DMS 273 (cell line): ENCODE measurements around the gene GSTA2.
A peak's percentile ranks its signal among the peaks of the same experiment; 100 is the strongest.
"Not testable (repeated sequence)": the region's sequence is repeated elsewhere in the genome, so short reads cannot be mapped to it uniquely, and the experiment has no call there.

Experiments used
- DNase-seq: peaks from one replicate; lab custom pipeline; 2025; ENCODE audit not compliant: unreplicated experiment; lab: John Stamatoyannopoulos, UW

The GSTA2 gene

DNA sequence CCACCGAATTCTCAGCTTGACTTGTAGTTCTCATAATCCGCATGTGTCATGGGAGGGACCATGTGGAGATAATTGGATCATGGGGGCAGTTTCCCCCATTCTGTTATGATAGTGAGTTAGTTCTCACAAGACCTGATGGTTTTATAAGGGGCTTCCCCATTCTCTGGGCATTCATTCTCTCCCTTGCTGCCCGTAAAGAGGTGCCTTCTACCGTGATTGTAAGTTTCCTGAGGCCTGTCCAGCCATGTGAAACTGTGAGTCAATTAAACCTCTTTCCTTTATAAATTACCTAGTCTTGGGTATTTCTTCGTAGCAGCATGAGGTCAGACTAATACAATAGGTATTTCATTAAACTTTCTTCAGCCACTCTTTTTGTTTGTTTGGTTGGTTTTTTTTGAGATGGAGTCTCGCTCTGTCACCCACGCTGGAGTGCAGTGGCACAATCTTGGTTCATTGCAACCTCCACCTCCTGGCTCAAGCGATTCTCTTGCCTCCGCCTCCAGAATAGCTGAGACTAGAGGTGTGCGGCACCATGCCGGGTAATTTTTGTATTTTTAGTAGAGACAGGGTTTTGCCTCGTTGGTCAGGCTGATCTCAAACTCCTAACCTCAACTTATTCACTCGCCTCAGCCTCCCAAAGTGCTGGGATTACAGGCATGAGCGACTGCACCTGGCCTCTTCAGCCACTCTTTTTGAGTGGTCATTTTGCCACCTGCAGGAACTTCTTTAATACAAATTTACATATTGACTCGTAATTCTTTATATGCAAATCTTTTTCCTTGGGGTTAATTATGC, 36.3 kb downstream of the GSTA2 start:
- no peak for DNase-seq

- no peak for DNase-seq
Observed at GRCh38 chr6:52726193-52726542, 37.1 kb downstream of the GSTA2 start.

GRCh38 chr6:52725535-52726192, 37.6 kb downstream of the GSTA2 start:
- DNase-seq: no peak

GRCh38 chr6:52725143-52725534, 38.1 kb downstream of the GSTA2 start:
- DNase-seq: no peak

DNA sequence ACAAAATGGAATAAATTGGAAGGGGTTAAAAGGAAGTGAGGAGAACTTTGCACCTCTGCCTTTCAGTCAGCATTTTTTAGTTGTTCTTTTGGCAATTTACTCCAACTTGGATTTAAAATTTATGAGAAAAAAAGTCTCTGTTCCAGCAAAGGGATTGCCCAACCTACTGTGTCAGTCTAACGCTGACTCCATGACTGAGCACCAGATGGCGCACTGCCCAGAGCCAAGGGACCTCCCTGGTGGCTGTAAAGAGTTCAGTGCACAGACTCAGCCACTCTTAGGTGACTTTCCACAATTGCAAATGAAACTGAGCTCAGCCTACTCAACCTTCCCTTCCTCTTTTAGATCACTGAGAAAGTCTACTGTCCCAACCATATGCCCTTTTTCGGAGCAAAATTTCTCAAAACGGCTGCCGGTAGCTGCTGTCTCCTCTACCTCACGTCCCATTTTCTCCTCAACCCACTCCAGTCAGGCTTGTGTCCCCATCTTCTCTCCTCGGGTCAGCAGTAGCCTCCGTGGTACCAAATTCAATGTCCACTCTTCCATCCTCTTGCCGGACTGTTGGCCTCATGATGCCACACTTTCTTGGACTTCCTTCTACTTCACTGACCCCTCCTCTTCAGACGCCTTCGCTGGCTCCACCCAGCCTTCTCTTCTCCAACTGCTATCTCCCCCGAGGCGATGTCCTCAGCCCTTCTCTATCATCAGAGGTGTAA, 38.7 kb downstream of the GSTA2 start:
- peak; percentile 83 for DNase-seq

- DNase-seq: no peak
Observed at GRCh38 chr6:52724042-52724405, 39.3 kb downstream of the GSTA2 start.

DNA sequence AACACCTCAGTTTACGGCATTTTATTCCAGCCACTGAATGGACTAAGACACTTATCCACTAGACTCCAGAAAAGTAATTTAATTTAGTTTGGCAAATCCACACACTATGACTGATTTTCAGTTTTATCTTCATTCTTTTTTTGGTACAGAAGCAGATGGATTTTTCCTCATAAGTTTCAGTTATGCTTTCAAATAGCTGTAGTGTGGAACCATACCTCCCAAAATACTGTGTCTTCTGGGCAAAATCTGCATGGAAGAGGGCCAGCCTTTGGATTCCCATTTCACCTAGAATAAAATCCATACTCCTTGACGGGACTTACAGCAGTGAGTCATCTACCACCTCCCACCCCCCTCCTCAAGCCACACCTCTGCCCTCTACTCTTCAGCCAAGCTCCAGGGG, 43.0 kb downstream of the GSTA2 start:
- no peak for DNase-seq

DNA sequence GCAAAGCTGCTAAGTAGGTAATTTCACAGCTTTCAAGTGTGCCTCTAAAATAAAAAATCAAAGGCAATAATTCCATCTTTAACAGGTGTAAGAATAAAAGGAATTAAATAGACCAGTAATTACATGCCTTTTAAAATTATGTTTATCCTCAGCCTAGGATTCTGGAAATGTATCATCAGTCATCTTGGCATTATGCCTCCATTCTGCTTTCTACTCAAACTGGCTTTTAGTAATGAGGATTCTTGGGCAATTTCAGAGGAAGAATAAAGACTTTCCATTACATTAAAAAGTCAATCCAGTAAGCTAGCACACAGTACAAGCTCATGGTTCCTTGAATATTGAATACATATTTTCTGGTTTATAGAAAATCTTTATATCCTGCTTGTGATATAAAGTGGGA, 44.7 kb downstream of the GSTA2 start:
- DNase-seq: no peak

GRCh38 chr6:52714761-52715160, 48.5 kb downstream of the GSTA2 start:
- DNase-seq: not testable (repeated sequence)

GRCh38 chr6:52712136-52712535, 51.1 kb downstream of the GSTA2 start:
- DNase-seq: no peak

DNA sequence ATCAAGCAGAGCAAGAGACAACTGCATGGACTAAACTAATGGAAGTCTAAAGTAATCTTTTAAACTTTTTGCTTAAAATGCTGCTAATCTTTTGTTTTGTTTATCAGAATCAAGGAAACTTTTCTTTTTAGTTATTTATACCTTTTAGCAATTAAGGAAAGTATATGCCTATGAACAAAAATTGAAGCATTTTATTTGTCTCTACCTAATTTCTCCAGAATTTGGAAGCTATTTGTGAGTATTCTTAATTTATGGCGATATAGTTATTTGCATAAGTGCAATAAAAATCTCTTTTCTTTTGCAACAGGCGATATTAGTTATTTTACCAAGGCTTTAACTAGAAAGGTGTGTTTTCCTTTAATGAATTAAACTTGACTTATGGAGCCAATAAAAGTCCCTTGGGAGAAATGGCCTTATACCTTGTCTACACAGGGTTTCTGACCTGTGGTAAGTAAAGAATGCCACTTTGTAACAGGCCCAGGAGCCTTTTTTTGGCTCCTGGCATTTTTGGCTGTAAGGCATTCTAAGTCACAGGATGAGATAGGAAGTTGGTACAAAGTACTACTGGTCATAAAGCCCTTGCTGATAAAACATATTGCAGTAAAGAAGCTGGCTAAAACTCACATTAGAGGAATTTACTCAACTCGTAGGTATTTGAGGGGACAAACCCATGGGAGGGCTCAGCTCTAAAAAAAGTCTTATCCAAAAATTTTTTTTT, 55.2 kb downstream of the GSTA2 start:
- no peak for DNase-seq

- no peak for DNase-seq
Observed at GRCh38 chr6:52706001-52706400, 57.3 kb downstream of the GSTA2 start.

DNA sequence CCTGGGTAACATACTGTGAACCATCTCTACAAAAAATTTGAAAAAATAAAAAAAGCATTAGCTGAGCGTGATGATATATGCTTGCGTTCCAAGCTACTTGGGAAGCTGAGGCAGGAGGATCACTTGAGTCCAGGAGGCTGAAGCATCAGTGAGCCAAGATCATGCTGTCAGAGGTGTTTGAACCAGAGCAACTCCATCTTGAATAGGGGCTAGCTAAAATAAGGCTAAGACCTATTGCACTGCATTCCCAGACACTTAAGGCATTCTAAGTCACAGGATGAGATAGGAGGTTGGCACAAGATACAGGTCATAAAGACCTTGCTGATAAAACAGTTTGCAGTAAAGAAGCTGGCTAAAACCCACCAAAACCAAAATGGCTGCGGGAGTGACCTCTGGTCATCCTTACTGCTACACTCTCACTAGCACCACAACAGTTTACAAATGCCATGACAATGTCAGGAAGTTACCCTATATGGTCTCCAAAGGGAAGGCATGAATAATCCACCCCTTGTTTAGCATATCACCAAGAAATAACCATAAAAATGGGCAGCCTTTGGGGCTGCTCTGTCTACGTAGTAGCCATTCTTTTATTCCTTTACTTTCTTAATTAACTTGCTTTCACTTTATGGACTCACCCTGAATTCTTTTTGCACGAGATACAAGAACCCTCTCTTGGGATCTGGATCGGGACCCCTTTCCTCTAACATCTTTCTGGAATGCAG, 58.3 kb downstream of the GSTA2 start:
- not testable (repeated sequence) for DNase-seq

DNA sequence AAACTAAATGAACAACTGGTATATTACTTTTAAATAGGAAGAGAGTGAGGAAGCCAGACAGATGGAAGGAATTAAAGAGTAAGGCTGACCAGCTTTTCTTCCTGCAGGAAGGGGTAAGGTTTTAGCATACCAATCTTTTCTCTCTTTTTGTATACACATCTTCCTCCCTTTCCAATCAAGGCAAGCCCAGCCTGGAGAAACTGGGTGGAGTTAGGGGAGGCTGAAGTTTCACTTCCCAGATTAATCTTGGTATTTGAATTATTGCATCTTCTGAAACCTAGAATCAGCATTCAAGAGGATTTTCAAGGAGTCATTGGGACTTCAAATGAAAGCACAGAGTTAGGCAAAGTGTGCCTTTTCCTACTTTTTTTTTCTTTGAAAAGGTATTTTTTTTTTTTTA, 59.2 kb downstream of the GSTA2 start:
- no peak for DNase-seq
